SK-N-SH treated with all-trans-retinoic acid at 6 μM for 48 hours (cell line): Measurements from ENCODE around the gene SLC6A16.
"Not testable (repeated sequence)": the region's sequence is repeated elsewhere in the genome, so short reads cannot be mapped to it uniquely, and the experiment has no call there.

Experiments
- ATAC-seq: fragments of 200-7000 bp; cut with Tn5 transposase; 3 replicates; pipeline ENCODE4 v1.9.1; 2020; ENCODE audit warnings: mild to moderate bottlenecking, moderate library complexity
- ARNTL ChIP-seq: fragments of 450-650 bp; formaldehyde crosslinking; IDR thresholded peaks from 2 replicates; pipeline ENCODE4 v1.5.0; 2020; ENCODE audit warnings: low read depth, mild to moderate bottlenecking, moderate library complexity, borderline replicate concordance
- BACH2 ChIP-seq: fragments of 250-450 bp; sonication (Bioruptor Pico); IDR thresholded peaks from 2 replicates; pipeline ENCODE4 v1.9.0; 2021; ENCODE audit warnings: mild to moderate bottlenecking, borderline replicate concordance
- CREB5 ChIP-seq: fragments of 250-450 bp; sonication (Bioruptor Pico); IDR thresholded peaks from 2 replicates; pipeline ENCODE4 v1.5.1; 2020; ENCODE audit warnings: low read depth, mild to moderate bottlenecking, moderate library complexity
- CSDC2 ChIP-seq: fragments of 250-450 bp; sonication (Bioruptor Pico); IDR thresholded peaks from 2 replicates; pipeline ENCODE4 v1.5.0; 2020; ENCODE audit warnings: mild to moderate bottlenecking, moderate library complexity
- CSRNP3 ChIP-seq: fragments of 250-450 bp; sonication (Bioruptor Pico); IDR thresholded peaks from 2 replicates; pipeline ENCODE4 v1.5.1; 2021; ENCODE audit warnings: mild to moderate bottlenecking, moderate library complexity
- ESRRG ChIP-seq: fragments of 250-450 bp; sonication (Bioruptor Pico); IDR thresholded peaks from 2 replicates; pipeline ENCODE4 v1.6.1; 2021; ENCODE audit warnings: mild to moderate bottlenecking
- GLIS3 ChIP-seq: fragments of 250-450 bp; sonication (Bioruptor Pico); IDR thresholded peaks from 2 replicates; pipeline ENCODE4 v1.5.0; 2020; ENCODE audit warnings: mild to moderate bottlenecking, moderate library complexity
- ISL1 ChIP-seq: fragments of 250-450 bp; sonication (Bioruptor Pico); IDR thresholded peaks from 2 replicates; pipeline ENCODE4 v2.1.2; 2022; ENCODE audit warnings: mild to moderate bottlenecking, moderate library complexity
- OSR1 ChIP-seq: fragments of 250-450 bp; sonication (Bioruptor Pico); IDR thresholded peaks from 2 replicates; pipeline ENCODE4 v1.8.0; 2022; ENCODE audit warnings: moderate library complexity, mild to moderate bottlenecking, inconsistent platforms
- PATZ1 ChIP-seq: fragments of 250-450 bp; sonication (Bioruptor Pico); IDR thresholded peaks from 2 replicates; pipeline ENCODE4 v1.8.0; 2020; ENCODE audit warnings: mild to moderate bottlenecking, moderate library complexity, borderline replicate concordance
- POU6F1 ChIP-seq: fragments of 250-450 bp; sonication (Bioruptor Pico); IDR thresholded peaks from 2 replicates; pipeline ENCODE4 v1.8.0; 2021; ENCODE audit warnings: low read depth, mild to moderate bottlenecking, moderate library complexity, borderline replicate concordance
- PPARA ChIP-seq: fragments of 250-450 bp; sonication (Bioruptor Pico); IDR thresholded peaks from 2 replicates; pipeline ENCODE4 v1.5.0; 2020; ENCODE audit warnings: mild to moderate bottlenecking, borderline replicate concordance
- RARB ChIP-seq: fragments of 250-450 bp; sonication (Bioruptor Pico); IDR thresholded peaks from 2 replicates; pipeline ENCODE4 v1.8.0; 2021; ENCODE audit warnings: mild to moderate bottlenecking, moderate library complexity
- SNAI2 ChIP-seq: fragments of 250-450 bp; sonication (Bioruptor Pico); IDR thresholded peaks from 2 replicates; pipeline ENCODE4 v1.5.0; 2020; ENCODE audit warnings: mild to moderate bottlenecking, moderate library complexity
- TCF4 ChIP-seq: fragments of 250-450 bp; sonication (Bioruptor Pico); IDR thresholded peaks from 2 replicates; pipeline ENCODE4 v1.8.0; 2021; ENCODE audit warnings: mild to moderate bottlenecking, moderate library complexity, borderline replicate concordance
- TOX ChIP-seq: fragments of 250-450 bp; sonication (Bioruptor Pico); IDR thresholded peaks from 2 replicates; pipeline ENCODE4 v1.8.0; 2021; ENCODE audit warnings: mild to moderate bottlenecking, moderate library complexity, borderline replicate concordance
- TSHZ2 ChIP-seq: fragments of 250-450 bp; sonication (Bioruptor Pico); IDR thresholded peaks from 2 replicates; pipeline ENCODE4 v1.5.0; 2020; ENCODE audit warnings: mild to moderate bottlenecking, moderate library complexity
- ZC3H10 ChIP-seq: fragments of 250-450 bp; sonication (Bioruptor Pico); IDR thresholded peaks from 2 replicates; pipeline ENCODE4 v1.5.1; 2021; ENCODE audit warnings: mild to moderate bottlenecking, moderate library complexity
- ZFP3 ChIP-seq: fragments of 250-450 bp; sonication (Bioruptor Pico); IDR thresholded peaks from 2 replicates; pipeline ENCODE4 v1.5.0; 2020; ENCODE audit warnings: mild to moderate bottlenecking, moderate library complexity
- ZFP30 ChIP-seq: fragments of 450-650 bp; formaldehyde crosslinking; IDR thresholded peaks from 2 replicates; pipeline ENCODE4 v1.5.0; 2022; ENCODE audit warnings: mild to moderate bottlenecking, moderate library complexity
- ZNF565 ChIP-seq: fragments of 450-650 bp; formaldehyde crosslinking; conservative IDR thresholded peaks from 2 replicates; pipeline ENCODE4 v1.5.0; 2020; ENCODE audit warnings: low read depth, mild to moderate bottlenecking, moderate library complexity
- ZNF70 ChIP-seq: fragments of 450-650 bp; formaldehyde crosslinking; IDR thresholded peaks from 2 replicates; pipeline ENCODE4 v1.5.0; 2020; ENCODE audit warnings: mild to moderate bottlenecking, moderate library complexity
- ZNF8 ChIP-seq: fragments of 450-650 bp; formaldehyde crosslinking; IDR thresholded peaks from 2 replicates; pipeline ENCODE4 v1.5.0; 2020; ENCODE audit warnings: mild to moderate bottlenecking, moderate library complexity

SLC6A16 gene

GRCh38 chr19:49331616-49332055 is 6.6 kb upstream of the SLC6A16 start:
- peak; percentile 89 for ATAC-seq
- TF ChIP-seq ISL1 (CRISPR knock-in tag): no peak
- no peak for TF ChIP-seq RARB (CRISPR knock-in tag)
- TF ChIP-seq ARNTL (CRISPR knock-in tag): no peak
- TF ChIP-seq ESRRG (CRISPR knock-in tag): no peak
- no peak for TF ChIP-seq ZNF70 (CRISPR knock-in tag)
- TF ChIP-seq TCF4 (CRISPR knock-in tag): no peak
- no peak for TF ChIP-seq PPARA (CRISPR knock-in tag)
- TF ChIP-seq ZNF8 (CRISPR knock-in tag): no peak
- TF ChIP-seq ZFP3 (CRISPR knock-in tag): no peak
- TF ChIP-seq OSR1 (CRISPR knock-in tag): no peak
- no peak for TF ChIP-seq TOX (CRISPR knock-in tag)
- TF ChIP-seq ZNF565 (CRISPR knock-in tag): no peak
- TF ChIP-seq POU6F1 (CRISPR knock-in tag): no peak
- TF ChIP-seq ZFP30 (CRISPR knock-in tag): no peak
- no peak for TF ChIP-seq SNAI2 (CRISPR knock-in tag)

- ATAC-seq: not testable (repeated sequence)
Measured at GRCh38 chr19:49331187-49331586, 6.2 kb upstream of the SLC6A16 start.

- ATAC-seq: no peak
- TF ChIP-seq ZFP3 (CRISPR knock-in tag): no peak
- TF ChIP-seq ARNTL (CRISPR knock-in tag): no peak
- no peak for TF ChIP-seq TSHZ2
- TF ChIP-seq TOX (CRISPR knock-in tag): no peak
- no peak for TF ChIP-seq SNAI2 (CRISPR knock-in tag)
- no peak for TF ChIP-seq PATZ1 (CRISPR knock-in tag)
- no peak for TF ChIP-seq ISL1 (CRISPR knock-in tag)
- TF ChIP-seq RARB (CRISPR knock-in tag): no peak
- no peak for TF ChIP-seq ZC3H10 (CRISPR knock-in tag)
- TF ChIP-seq CREB5 (CRISPR knock-in tag): no peak
- TF ChIP-seq GLIS3 (CRISPR knock-in tag): no peak
- no peak for TF ChIP-seq CSDC2
Measured at GRCh38 chr19:49328741-49329140, 3.8 kb upstream of the SLC6A16 start.

- ATAC-seq: peak; percentile 52
- no peak for TF ChIP-seq POU6F1 (CRISPR knock-in tag)
- TF ChIP-seq RARB (CRISPR knock-in tag): no peak
- no peak for TF ChIP-seq PPARA (CRISPR knock-in tag)
- no peak for TF ChIP-seq BACH2
- no peak for TF ChIP-seq CSDC2
- TF ChIP-seq TOX (CRISPR knock-in tag): no peak
- TF ChIP-seq CSRNP3 (CRISPR knock-in tag): no peak
- TF ChIP-seq ARNTL (CRISPR knock-in tag): no peak
- TF ChIP-seq SNAI2 (CRISPR knock-in tag): no peak
- no peak for TF ChIP-seq ZC3H10 (CRISPR knock-in tag)
- TF ChIP-seq CREB5 (CRISPR knock-in tag): no peak
- no peak for TF ChIP-seq ZNF8 (CRISPR knock-in tag)
- TF ChIP-seq, all 23 proteins: peak for 0
Measured at GRCh38 chr19:49327878-49328544, 3.0 kb upstream of the SLC6A16 start.
